ENCODE results near the gene ARHGAP15. TPM values are rescaled to one million over a fixed set of nuclear protein-coding genes. Genes with fewer than 3 reads are reported as not detected.

Gene ARHGAP15
- polyA plus RNA-seq, 2 of the 4 experiments (the other 2 are of a cell fraction) = 0.34 TPM; not detected in 1

DNA sequence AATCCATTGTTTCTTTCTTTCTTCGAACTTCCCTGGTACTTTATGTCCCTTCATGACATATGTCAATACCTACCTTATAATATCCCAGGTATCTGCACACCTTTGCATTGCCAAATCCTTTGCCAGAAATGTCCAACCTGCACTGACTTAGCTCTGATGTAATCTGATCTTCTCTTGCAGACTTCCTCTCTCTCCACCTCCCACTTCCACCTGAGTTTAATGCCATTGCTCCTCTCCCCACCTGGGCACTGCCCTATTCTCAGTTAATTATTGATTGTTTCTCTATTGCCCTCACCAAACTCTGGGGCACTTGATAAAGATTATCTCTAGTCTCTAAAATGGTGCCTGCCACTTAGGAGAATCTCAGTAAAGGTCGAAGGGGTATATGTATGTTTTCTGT, 23.0 kb downstream of the ARHGAP15 start:
- DNase-seq (ENCODE audit: low read depth in 1 of 2, low spot score in 1 of 2) (no peak), FAIRE-seq (no peak), ATAC-seq (no peak)
- POLR2A ChIA-PET = no interaction called here
- Histone ChIP-seq H3K27ac (no peak overlapping the region), H3K9me3 (no peaks in the 10 kb centered on the region), H3K4me3 (no peak overlapping the region), H3K4me2 (no peak overlapping the region), H3K4me1 (0 out of 3 replicates have a peak, but pooled peaks cover 3% of the 10 kb centered on the region)
- 2% methylated on average over 2 of the region's 2 CpGs for WGBS (ENCODE audit: missing lambda C conversion rate)
- no peak for TF ChIP-seq EHMT2 (IDR thresholded peaks at IDR 0.05; ENCODE audit: low read depth)
- no peak for TF ChIP-seq RFX5 (IDR thresholded peaks at IDR 0.05)
- TF ChIP-seq, protein P1, sequence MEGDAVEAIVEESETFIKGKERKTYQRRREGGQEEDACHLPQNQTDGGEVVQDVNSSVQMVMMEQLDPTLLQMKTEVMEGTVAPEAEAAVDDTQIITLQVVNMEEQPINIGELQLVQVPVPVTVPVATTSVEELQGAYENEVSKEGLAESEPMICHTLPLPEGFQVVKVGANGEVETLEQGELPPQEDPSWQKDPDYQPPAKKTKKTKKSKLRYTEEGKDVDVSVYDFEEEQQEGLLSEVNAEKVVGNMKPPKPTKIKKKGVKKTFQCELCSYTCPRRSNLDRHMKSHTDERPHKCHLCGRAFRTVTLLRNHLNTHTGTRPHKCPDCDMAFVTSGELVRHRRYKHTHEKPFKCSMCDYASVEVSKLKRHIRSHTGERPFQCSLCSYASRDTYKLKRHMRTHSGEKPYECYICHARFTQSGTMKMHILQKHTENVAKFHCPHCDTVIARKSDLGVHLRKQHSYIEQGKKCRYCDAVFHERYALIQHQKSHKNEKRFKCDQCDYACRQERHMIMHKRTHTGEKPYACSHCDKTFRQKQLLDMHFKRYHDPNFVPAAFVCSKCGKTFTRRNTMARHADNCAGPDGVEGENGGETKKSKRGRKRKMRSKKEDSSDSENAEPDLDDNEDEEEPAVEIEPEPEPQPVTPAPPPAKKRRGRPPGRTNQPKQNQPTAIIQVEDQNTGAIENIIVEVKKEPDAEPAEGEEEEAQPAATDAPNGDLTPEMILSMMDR (IDR thresholded peaks at IDR 0.05) = no peak
- CTCF ChIA-PET = no interaction called here

- no peak overlapping the region for H3K4me2 ChIP-seq
- 0 out of 3 replicates have a peak, but pooled peaks cover 3% of the 10 kb centered on the region for H3K4me1 ChIP-seq
- TF ChIP-seq, protein P2, sequence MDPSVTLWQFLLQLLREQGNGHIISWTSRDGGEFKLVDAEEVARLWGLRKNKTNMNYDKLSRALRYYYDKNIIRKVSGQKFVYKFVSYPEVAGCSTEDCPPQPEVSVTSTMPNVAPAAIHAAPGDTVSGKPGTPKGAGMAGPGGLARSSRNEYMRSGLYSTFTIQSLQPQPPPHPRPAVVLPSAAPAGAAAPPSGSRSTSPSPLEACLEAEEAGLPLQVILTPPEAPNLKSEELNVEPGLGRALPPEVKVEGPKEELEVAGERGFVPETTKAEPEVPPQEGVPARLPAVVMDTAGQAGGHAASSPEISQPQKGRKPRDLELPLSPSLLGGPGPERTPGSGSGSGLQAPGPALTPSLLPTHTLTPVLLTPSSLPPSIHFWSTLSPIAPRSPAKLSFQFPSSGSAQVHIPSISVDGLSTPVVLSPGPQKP (IDR thresholded peaks at IDR 0.05; ENCODE audit: low read depth, low read length) = no peak
- no peak for TF ChIP-seq FOSL2 (IDR thresholded peaks at IDR 0.05)
- TF ChIP-seq FOSL2 (CRISPR knock-in tag; IDR thresholded peaks at IDR 0.05) = no peak
- TF ChIP-seq, protein P3, sequence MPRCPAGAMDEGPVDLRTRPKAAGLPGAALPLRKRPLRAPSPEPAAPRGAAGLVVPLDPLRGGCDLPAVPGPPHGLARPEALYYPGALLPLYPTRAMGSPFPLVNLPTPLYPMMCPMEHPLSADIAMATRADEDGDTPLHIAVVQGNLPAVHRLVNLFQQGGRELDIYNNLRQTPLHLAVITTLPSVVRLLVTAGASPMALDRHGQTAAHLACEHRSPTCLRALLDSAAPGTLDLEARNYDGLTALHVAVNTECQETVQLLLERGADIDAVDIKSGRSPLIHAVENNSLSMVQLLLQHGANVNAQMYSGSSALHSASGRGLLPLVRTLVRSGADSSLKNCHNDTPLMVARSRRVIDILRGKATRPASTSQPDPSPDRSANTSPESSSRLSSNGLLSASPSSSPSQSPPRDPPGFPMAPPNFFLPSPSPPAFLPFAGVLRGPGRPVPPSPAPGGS (IDR thresholded peaks at IDR 0.05) = no peak
- TF ChIP-seq TP53 (CRISPR knock-in tag; IDR thresholded peaks at IDR 0.05) = no peak
- TF ChIP-seq HMGXB4 (CRISPR knock-in tag; IDR thresholded peaks at IDR 0.05; ENCODE audit: borderline replicate concordance) = no peak
- no peak for TF ChIP-seq RCOR1 (IDR thresholded peaks at IDR 0.05; ENCODE audit: low read depth, low read length)
- no peak for TF ChIP-seq FOSB (CRISPR knock-in tag; IDR thresholded peaks at IDR 0.05)
- TF ChIP-seq GATA3 (IDR thresholded peaks at IDR 0.05; ENCODE audit: borderline replicate concordance) = no peak
- TF ChIP-seq RNF2 (IDR thresholded peaks at IDR 0.05; ENCODE audit: borderline replicate concordance, low read depth) = no peak
- no peak for TF ChIP-seq HDAC2 (IDR thresholded peaks at IDR 0.05)
- TF ChIP-seq HOXA7 (CRISPR knock-in tag; IDR thresholded peaks at IDR 0.05) = no peak
- no peak for TF ChIP-seq JUNB (IDR thresholded peaks at IDR 0.05)
- no peak for TF ChIP-seq CHD4 (IDR thresholded peaks at IDR 0.05; ENCODE audit: borderline replicate concordance)
- TF ChIP-seq SMC3 (IDR thresholded peaks at IDR 0.05) = no peak
- TF ChIP-seq, protein P4, sequence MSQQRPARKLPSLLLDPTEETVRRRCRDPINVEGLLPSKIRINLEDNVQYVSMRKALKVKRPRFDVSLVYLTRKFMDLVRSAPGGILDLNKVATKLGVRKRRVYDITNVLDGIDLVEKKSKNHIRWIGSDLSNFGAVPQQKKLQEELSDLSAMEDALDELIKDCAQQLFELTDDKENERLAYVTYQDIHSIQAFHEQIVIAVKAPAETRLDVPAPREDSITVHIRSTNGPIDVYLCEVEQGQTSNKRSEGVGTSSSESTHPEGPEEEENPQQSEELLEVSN (IDR thresholded peaks at IDR 0.05; ENCODE audit: borderline replicate concordance, low read depth) = no peak
- no peak for TF ChIP-seq POLR2A (IDR thresholded peaks at IDR 0.05; ENCODE audit: low read length)
- no peak for TF ChIP-seq RARB (CRISPR knock-in tag; IDR thresholded peaks at IDR 0.05)
- no peak overlapping the region for H3K4me3 ChIP-seq
- FAIRE-seq (no peak), ATAC-seq (no peak), DNase-seq (ENCODE audit: low read depth in 1 of 2, low spot score in 1 of 2) (no peak)
- no peaks in the 10 kb centered on the region for H3K9me3 ChIP-seq
- WGBS (ENCODE audit: missing lambda C conversion rate) = 16% methylated on average over 3 of the region's 3 CpGs
- CTCF ChIA-PET = no interaction called here
- POLR2A ChIA-PET = no interaction called here
- H3K27ac ChIP-seq = no peak overlapping the region
Observed at GRCh38 chr2:143152637-143153036, 23.4 kb downstream of the ARHGAP15 start.

All from A549 (cell line).